OCI-LY1 (cell line): ENCODE measurements around the gene GSG1L.

ENCODE experiments used
- H2AFZ ChIP-seq: fragments of 200-600 bp; sonication (generic), shearing (Covaris generic); 2 replicates; pipeline ENCODE4 v1.6.0; 2014; ENCODE audit warnings: antibody characterized with exemption, mild to moderate bottlenecking, low read length
- H3F3A ChIP-seq: fragments of 200-600 bp; sonication (generic), shearing (Covaris generic); 2 replicates; pipeline ENCODE4 v1.6.0; 2014; ENCODE audit warnings: mild to moderate bottlenecking, antibody characterized with exemption, low read length, moderate library complexity; ENCODE audit not compliant: insufficient read depth
- H3K27ac ChIP-seq: fragments of 200-600 bp; sonication (generic); 2 replicates; pipeline ENCODE4 v1.5.1; 2014; ENCODE audit warnings: low read length, mixed run types, mild to moderate bottlenecking, low read depth; ENCODE audit not compliant: poor library complexity, severe bottlenecking
- H3K27me3 ChIP-seq: fragments of 200-600 bp; sonication (generic); 2 replicates; pipeline ENCODE4 v1.6.0; 2014; ENCODE audit warnings: antibody characterized with exemption, mild to moderate bottlenecking, low read length, moderate library complexity; ENCODE audit not compliant: insufficient read depth
- H3K36me3 ChIP-seq: fragments of 200-600 bp; sonication (generic); 2 replicates; pipeline ENCODE4 v1.6.1; 2014; ENCODE audit warnings: mild to moderate bottlenecking, antibody characterized with exemption, low read length, moderate library complexity, mixed read lengths; ENCODE audit not compliant: insufficient read depth
- H3K4me1 ChIP-seq: fragments of 200-600 bp; sonication (generic); 2 replicates; pipeline ENCODE4 v1.5.1; 2014; ENCODE audit warnings: mild to moderate bottlenecking, low read length, moderate library complexity; ENCODE audit not compliant: insufficient read depth, severe bottlenecking
- H3K4me2 ChIP-seq: fragments of 200-600 bp; sonication (generic), shearing (Covaris generic); 2 replicates; pipeline ENCODE4 v1.6.1; 2014; ENCODE audit warnings: low read length
- H3K4me3 ChIP-seq: fragments of 200-600 bp; sonication (generic); 2 replicates; pipeline ENCODE4 v1.5.1; 2014; ENCODE audit warnings: low read length, low read depth, mild to moderate bottlenecking, mixed read lengths; ENCODE audit not compliant: poor library complexity, severe bottlenecking
- H3K79me2 ChIP-seq: fragments of 200-600 bp; shearing (Covaris generic); 2 replicates; pipeline ENCODE4 v1.6.1; 2016; ENCODE audit warnings: mixed run types, low read length, mixed read lengths; ENCODE audit not compliant: insufficient read depth
- H3K9ac ChIP-seq: fragments of 200-600 bp; sonication (generic), shearing (Covaris generic); 2 replicates; pipeline ENCODE4 v1.6.1; 2014; ENCODE audit warnings: mild to moderate bottlenecking, low read length, mixed read lengths
- H3K9me2 ChIP-seq: fragments of 200-600 bp; sonication (generic), shearing (Covaris generic); 2 replicates; pipeline ENCODE4 v1.6.1; 2014; ENCODE audit warnings: low read depth, mild to moderate bottlenecking, low read length, mixed read lengths
- H3K9me3 ChIP-seq: fragments of 200-600 bp; shearing (Covaris generic); 2 replicates; pipeline ENCODE4 v1.6.1; 2014; ENCODE audit warnings: low read length, mixed read lengths
- H4K20me1 ChIP-seq: fragments of 200-600 bp; sonication (generic), shearing (Covaris generic); 2 replicates; pipeline ENCODE4 v1.6.0; 2016; ENCODE audit warnings: mild to moderate bottlenecking, low read length; ENCODE audit not compliant: insufficient read depth
- EZH2 ChIP-seq: fragments of 200-600 bp; sonication (generic), shearing (Covaris generic); IDR thresholded peaks from 2 replicates; pipeline ENCODE4 v1.8.0; 2017; ENCODE audit warnings: borderline replicate concordance, mixed run types, mild to moderate bottlenecking, antibody characterized with exemption, low read length, moderate library complexity, mixed read lengths
- TF ChIP-seq, protein P1 (sequence below): fragments of 200-600 bp; sonication (generic), shearing (Covaris generic); IDR thresholded peaks from 2 replicates; pipeline ENCODE4 v1.5.1; 2017; ENCODE audit warnings: mild to moderate bottlenecking, antibody characterized with exemption, low read length, moderate library complexity, mixed read lengths

The GSG1L gene

DNA sequence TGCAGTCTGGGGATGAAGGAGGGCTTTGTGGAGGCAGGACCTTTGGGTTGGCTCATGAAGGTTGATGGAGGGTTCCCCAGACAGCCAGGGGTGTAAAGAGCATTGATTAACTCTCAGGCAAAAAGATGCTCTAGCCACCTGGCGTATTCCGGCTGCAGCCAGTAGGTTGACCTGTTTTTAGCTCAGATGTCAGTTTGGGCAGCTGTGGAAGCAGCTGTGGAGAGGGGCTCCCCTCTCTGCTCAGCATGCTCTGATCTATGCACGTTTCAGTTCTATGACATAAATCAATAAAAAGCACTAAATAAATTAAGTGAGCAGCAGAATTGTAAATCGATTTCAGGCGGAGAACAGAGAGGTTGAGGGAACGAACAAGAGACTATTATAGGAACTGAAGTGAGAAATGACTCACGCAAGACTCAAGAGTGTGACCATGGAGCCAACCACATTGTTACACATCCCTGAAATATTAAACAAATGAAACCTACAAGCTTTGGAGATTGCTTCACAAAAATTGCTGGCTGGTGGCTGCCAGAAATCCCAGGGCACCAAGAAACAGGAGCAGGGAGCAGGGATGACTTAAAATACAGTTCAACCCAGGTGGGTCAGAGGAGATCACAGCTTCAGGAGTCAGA lies 111.9 kb downstream of the GSG1L start:
- no peaks in the 10 kb centered on the region for H3K79me2 ChIP-seq

DNA sequence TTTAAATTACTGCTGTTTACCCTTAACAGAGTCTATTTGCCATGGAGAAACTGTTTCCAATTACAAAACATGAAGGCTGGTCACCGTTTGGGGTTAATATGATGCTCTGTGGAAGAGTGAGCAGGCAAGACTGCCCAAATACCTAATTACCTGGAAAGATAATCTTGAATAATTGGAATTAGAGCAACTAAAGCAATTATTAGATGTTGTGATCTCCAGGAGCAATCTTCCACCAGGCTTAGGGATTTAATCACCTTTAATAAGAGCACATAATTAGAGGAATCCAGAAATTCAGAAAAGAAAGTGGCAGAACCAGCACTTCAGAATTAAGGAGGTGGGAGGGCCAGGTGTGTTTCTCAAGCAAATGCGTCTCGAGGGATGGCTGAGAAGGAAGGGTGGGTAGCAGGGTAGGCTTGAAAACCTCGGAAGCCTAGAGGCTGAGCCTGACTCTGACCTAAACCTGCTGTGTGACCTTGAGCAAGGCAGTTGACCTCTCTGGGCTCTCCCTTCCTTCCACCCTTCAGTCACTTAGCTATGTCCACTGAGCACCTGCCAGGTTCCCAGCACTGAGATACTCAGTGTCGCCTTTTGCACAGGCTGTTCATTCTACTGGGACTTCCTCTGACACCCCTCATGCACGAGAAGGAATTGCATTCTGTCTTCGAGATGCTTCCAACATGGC lies 113.2 kb downstream of the GSG1L start:
- Histone ChIP-seq H3K4me1 (no peaks in the 10 kb centered on the region), H3K4me3 (no peak overlapping the region), H3K9ac (no peak overlapping the region), H2AFZ (no peak overlapping the region), H3K27me3 (no peaks in the 10 kb centered on the region), H3K36me3 (no peaks in the 10 kb centered on the region), H3K9me2 (no peaks in the 10 kb centered on the region), H4K20me1 (no peaks in the 10 kb centered on the region), H3K9me3 (no peaks in the 10 kb centered on the region), H3K27ac (no peak overlapping the region), H3K79me2 (no peaks in the 10 kb centered on the region), H3F3A (no peaks in the 10 kb centered on the region), H3K4me2 (no peak overlapping the region)
- TF ChIP-seq EZH2: no peak
- TF ChIP-seq, protein P1, sequence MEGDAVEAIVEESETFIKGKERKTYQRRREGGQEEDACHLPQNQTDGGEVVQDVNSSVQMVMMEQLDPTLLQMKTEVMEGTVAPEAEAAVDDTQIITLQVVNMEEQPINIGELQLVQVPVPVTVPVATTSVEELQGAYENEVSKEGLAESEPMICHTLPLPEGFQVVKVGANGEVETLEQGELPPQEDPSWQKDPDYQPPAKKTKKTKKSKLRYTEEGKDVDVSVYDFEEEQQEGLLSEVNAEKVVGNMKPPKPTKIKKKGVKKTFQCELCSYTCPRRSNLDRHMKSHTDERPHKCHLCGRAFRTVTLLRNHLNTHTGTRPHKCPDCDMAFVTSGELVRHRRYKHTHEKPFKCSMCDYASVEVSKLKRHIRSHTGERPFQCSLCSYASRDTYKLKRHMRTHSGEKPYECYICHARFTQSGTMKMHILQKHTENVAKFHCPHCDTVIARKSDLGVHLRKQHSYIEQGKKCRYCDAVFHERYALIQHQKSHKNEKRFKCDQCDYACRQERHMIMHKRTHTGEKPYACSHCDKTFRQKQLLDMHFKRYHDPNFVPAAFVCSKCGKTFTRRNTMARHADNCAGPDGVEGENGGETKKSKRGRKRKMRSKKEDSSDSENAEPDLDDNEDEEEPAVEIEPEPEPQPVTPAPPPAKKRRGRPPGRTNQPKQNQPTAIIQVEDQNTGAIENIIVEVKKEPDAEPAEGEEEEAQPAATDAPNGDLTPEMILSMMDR: no peak

More for the DNA sequence above, 111.9 kb downstream of the GSG1L start:
- Histone ChIP-seq H3K4me1 (no peaks in the 10 kb centered on the region), H3K4me2 (no peak overlapping the region), H3F3A (no peaks in the 10 kb centered on the region), H3K9ac (no peak overlapping the region), H3K4me3 (no peak overlapping the region), H4K20me1 (no peaks in the 10 kb centered on the region), H3K27me3 (no peaks in the 10 kb centered on the region), H3K36me3 (no peaks in the 10 kb centered on the region), H3K9me2 (no peaks in the 10 kb centered on the region), H3K9me3 (0 out of 2 replicates have a peak, but pooled peaks cover 3% of the 10 kb centered on the region), H2AFZ (no peak overlapping the region), H3K27ac (no peak overlapping the region)
- TF ChIP-seq EZH2: no peak
- TF ChIP-seq, protein P1: no peak

- Histone ChIP-seq H3K27ac (no peak overlapping the region), H3K4me3 (no peak overlapping the region), H3K9me3 (no peaks in the 10 kb centered on the region), H3F3A (no peaks in the 10 kb centered on the region), H3K4me1 (no peaks in the 10 kb centered on the region), H4K20me1 (no peaks in the 10 kb centered on the region), H3K4me2 (no peak overlapping the region), H3K9me2 (no peaks in the 10 kb centered on the region), H3K9ac (no peak overlapping the region), H3K36me3 (no peaks in the 10 kb centered on the region), H3K79me2 (no peaks in the 10 kb centered on the region), H3K27me3 (no peaks in the 10 kb centered on the region), H2AFZ (no peak overlapping the region)
- no peak for TF ChIP-seq EZH2
- TF ChIP-seq, protein P1: no peak
Observed at GRCh38 chr16:27947696-27948095, 115.8 kb downstream of the GSG1L start.
